Measurements from ENCODE around the gene PHIP.
"Not testable (repeated sequence)": the region's sequence is repeated elsewhere in the genome, so short reads cannot be mapped to it uniquely, and the experiment has no call there.

PHIP gene

GRCh38 chr6:79004239-79004638, 73.8 kb downstream of the PHIP start:
- DNase-seq: no peak

- DNase-seq: no peak
Measured at GRCh38 chr6:79001415-79001814, 76.6 kb downstream of the PHIP start.

GRCh38 chr6:78999737-79000136, 78.3 kb downstream of the PHIP start:
- no peak for DNase-seq

GRCh38 chr6:78995946-78996345, 82.1 kb downstream of the PHIP start:
- no peak for DNase-seq

GRCh38 chr6:78995346-78995745, 82.7 kb downstream of the PHIP start:
- DNase-seq: no peak

GRCh38 chr6:78993955-78994354, 84.1 kb downstream of the PHIP start:
- DNase-seq: no peak

GRCh38 chr6:78989191-78989590, 88.9 kb downstream of the PHIP start:
- no peak for DNase-seq

GRCh38 chr6:78986161-78986560, 91.9 kb downstream of the PHIP start:
- DNase-seq: no peak

GRCh38 chr6:78984225-78984950, 93.7 kb downstream of the PHIP start:
- no peak for DNase-seq

- DNase-seq: no peak
Measured at GRCh38 chr6:78967191-78967590, 110.9 kb downstream of the PHIP start.

- DNase-seq: no peak
Measured at GRCh38 chr6:78966542-78966941, 111.5 kb downstream of the PHIP start.

GRCh38 chr6:78962448-78962847, 115.6 kb downstream of the PHIP start:
- no peak for DNase-seq

- no peak for DNase-seq
Measured at GRCh38 chr6:78954740-78955139, 123.3 kb downstream of the PHIP start.

- no peak for DNase-seq
Measured at GRCh38 chr6:78953798-78954197, 124.3 kb downstream of the PHIP start.

GRCh38 chr6:78952362-78952761, 125.7 kb downstream of the PHIP start:
- DNase-seq: no peak

- no peak for DNase-seq
Measured at GRCh38 chr6:78948785-78949184, 129.3 kb downstream of the PHIP start.

GRCh38 chr6:78947962-78948361, 130.1 kb downstream of the PHIP start:
- no peak for DNase-seq

- no peak for DNase-seq
Measured at GRCh38 chr6:78947529-78947928, 130.5 kb downstream of the PHIP start.

- no peak for DNase-seq
Measured at GRCh38 chr6:78942446-78942845, 135.6 kb downstream of the PHIP start.

- no peak for DNase-seq
Measured at GRCh38 chr6:78936515-78936914, 141.5 kb downstream of the PHIP start.

GRCh38 chr6:78935553-78935952, 142.5 kb downstream of the PHIP start:
- no peak for DNase-seq

GRCh38 chr6:78925317-78925716, 152.7 kb downstream of the PHIP start:
- no peak for DNase-seq

GRCh38 chr6:78921168-78921567, 156.9 kb downstream of the PHIP start:
- DNase-seq: not testable (repeated sequence)

GRCh38 chr6:78917788-78918187, 160.3 kb downstream of the PHIP start:
- no peak for DNase-seq

GRCh38 chr6:78916411-78916810, 161.6 kb downstream of the PHIP start:
- no peak for DNase-seq
